Activated T-cell treated with anti-CD3 and anti-CD28 coated beads for 24 hours (primary cell): Measurements from ENCODE around the gene SCARB2.

Experiments used
- DNase-seq: peaks from one replicate; pipeline ENCODE4 v3.0.0-alpha.2; 2020; ENCODE audit warnings: low read depth

SCARB2 gene

DNA sequence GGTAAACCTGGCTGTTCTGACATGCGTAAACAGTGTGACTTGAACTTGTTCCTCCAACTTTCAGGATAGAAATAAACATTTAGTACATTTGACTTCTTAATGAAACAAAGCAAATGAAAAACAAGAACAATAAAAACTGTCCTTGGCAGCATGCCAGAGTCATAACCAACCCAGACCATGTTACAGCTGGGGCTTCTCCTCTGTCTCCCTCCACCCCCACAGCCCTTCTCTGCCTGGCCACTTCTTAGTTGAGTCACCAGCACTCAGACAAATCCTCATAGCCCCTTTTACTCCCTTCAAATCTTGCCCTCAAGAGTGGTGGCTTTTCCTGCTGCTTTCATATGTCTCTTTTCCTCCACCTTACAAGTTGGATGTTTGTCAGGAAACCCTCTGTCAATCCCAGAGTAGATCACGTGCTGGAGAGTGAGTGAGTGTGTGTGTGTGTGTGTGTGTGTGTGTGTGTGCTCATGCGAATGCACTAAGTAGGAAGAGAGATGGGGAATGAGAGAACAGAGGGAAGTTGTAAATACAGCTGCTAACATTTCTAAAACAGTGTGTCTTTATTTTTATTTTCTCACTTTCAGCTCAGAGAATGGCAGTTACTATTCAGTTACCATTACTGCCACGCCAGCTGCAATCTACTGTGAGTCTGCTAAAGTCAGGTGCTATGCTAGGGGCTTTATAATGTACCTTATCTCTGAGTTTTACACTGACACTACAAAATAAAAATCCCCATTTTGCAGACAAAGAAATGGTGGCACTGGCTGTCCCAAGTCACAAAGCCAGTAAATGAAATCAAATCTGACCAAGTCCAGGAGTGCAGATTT lies 15.0 kb downstream of the SCARB2 start:
- DNase-seq = no peak

DNA sequence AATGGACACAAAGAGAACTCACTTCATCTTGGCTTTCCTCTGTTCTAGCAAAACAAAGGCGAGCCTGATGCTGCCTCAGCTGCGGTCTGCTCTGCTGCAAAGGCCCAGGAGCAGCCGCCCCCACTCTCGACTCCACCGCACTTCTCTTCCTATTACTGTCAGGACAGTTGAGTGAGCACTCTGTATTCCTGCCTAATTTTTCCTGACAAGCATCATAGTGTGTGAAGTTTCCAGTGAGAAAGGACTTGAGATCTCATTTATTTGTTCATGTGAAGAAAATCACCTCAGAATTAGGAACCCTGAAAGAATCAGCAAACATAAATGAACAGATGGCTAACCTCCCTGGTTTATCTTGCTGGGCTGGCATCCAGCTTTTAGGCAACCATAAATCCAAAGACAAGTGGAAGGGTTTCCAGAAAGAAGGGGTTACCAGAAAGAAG lies 15.6 kb downstream of the SCARB2 start:
- no peak for DNase-seq

DNA sequence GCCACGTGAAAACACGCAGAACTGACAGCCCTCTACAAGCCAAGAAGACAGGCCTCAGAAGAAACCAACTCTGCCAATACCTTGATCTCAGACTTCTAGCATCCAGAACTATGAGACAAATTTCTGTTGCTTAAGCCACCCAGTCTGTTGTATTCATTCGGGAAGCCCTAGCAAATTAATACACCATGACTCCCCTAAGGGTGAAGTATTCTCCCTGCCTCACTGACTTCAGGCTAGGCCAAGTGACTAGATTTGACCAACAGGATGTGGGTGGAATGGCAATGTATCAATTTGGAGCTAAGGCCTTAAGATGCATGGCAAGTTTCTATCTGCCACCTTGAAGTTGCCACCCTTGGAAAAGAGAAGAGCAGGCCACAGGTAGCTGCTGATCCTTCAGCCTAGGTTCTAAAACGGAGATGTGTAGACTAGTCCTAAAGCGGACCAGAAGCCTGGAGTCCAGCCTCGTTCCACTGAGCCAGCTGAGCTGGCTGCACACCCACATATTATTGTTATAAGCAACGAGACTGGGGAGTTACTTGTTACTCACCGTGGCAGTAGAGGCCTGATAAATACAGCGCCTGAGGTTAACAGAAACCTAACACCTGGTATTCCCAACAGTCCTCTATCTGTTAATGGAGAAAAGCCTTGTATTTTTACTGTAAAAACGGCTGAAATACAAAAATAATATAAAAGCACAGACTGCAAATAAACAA lies 16.4 kb downstream of the SCARB2 start:
- DNase-seq = no peak

DNA sequence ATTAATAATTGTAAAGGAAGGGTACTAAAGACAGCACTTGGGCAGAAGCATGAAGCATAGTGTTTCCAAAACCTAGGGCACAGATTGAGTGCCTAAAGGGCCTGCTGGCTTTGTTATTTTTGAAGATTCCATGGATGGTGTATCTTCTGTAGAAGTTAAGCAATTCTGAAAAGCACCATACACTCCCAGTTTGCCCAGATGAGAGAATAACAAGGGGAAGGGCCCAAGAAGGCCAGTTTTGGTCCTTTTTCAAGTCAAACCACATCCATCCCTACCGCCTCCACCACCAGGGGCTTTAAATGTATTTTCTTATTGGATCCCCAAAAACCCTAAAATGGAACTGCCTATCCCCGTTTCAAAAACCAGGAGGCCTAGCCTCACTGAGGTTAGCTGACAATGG lies 17.2 kb downstream of the SCARB2 start:
- no peak for DNase-seq

DNA sequence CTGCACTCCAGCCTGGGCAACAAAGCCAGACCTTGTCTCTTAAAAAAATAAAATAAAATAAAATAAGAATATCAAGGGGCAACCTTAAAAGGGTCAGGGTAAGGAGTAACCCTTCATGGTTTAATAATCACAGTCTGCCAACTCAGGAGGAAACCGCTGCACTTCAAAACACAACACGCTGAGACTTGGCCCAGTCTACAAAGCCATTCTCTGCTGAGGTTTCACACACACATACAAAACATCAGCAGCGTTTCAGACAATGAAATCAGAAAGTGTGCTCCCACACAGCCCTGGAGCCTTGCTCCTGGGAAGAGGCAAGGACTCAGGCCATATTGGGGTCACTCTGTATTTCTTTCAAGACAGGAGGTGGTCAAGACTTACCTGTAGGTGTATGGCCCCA lies 18.3 kb downstream of the SCARB2 start:
- DNase-seq = no peak

DNA sequence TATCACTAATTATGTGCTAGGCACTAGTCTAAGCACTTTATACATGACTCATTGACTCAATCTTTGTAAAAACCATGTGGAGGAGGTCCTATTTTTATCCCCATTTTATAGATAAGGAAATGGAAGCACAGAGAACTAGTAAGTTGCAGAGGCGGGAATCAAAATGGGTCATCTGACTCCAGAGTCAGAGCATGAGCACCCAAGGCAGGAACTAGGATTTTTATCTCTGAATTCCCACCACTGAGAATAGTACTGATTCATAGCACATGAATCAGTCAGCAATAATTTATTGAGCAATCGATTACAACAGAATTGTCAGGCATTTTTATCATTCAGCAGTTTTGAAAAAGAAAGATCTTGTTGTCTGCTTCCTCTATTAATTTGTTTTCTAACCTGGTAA lies 19.3 kb downstream of the SCARB2 start:
- no peak for DNase-seq

DNA sequence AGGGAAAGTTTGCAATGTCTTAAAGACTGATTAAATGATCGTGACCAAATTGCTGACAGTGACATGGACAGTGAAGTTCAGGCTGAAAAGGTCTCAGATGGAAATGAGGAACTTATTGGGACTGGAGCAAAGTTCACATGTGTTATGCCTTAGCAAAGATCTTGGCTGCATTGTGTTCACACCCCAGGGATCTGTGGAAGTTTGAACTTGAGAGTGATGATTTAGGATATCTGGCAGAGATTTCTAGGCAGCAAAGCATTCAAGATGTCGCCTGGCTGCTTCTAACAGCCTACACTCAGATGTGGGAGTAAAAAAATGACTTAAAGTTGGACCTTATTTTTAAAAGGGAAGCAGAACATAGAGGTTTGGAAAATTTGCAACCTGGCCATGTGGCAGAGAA lies 21.4 kb downstream of the SCARB2 start:
- no peak for DNase-seq

DNA sequence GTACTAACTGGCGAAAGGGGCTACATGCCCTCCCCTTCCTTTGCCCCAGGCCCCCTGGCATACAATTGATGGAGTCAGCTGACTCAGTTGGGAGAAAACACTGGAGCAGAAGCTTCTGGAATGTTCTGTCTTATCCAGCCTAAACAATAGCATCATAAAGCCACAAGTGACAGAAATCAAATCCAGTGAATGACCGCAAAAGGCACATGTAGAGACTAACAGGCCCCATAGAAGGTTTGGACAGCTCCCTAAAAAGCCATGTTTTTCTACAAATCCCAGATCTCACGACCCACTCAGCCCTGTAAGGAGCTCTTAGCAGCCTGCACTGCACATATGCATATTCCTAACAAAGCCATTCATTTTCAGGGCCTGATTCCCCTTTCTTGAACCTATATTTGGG lies 25.1 kb downstream of the SCARB2 start:
- DNase-seq = no peak

DNA sequence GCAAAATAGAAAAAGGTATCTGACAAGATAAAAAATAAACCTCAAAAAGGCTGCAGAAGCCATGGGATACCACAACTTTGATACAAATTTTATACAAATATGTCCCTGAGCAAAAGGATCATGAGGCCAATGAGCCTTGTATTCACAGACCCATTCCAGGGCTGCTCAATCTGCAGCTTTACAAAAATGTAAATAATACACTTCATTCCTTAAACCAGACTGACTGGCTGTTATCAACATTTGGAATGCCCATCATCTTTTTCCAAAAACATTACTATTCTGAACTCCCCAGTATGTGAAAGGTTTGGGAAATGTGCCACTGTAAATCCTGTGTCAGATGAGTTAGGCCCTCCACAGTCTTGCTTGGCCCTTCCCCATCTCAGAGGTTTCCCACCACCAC lies 25.5 kb downstream of the SCARB2 start:
- no peak for DNase-seq

DNA sequence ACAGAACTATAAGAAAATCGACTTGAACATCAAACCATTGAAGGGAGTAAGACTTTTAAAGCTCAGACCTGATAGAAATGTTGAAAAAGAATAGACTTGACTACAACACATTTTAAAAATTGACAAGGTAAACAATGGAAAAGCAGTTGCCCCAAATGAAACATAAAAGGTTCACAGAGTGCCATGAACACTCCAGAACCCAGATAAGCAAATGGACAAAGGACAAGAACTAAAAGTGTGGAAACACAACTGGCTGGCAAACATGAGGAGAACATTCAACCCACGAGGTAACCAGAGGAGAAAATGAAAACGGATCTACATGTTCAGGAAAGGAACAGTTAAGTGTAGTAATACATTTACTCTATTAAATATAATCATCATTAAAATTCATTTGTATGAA lies 26.5 kb downstream of the SCARB2 start:
- DNase-seq = no peak

DNA sequence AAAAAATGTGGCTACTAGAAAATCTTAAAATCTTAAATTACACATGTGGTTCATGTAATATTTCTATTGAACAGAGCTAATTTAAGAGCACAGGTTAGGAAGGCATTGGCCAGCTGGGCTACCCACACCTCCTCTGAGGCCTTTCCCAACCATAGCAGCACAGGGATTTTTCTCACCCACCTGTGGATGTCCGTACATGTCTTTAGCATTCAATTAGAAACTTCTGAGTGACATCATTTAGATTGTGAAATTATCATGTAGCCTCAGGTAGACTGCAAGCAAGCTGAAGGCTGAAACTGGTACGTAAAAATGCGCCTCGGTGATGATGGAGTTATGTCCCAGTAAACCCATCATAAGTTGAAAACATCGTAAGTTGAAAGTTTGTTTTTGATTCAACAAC lies 31.2 kb downstream of the SCARB2 start:
- no peak for DNase-seq

DNA sequence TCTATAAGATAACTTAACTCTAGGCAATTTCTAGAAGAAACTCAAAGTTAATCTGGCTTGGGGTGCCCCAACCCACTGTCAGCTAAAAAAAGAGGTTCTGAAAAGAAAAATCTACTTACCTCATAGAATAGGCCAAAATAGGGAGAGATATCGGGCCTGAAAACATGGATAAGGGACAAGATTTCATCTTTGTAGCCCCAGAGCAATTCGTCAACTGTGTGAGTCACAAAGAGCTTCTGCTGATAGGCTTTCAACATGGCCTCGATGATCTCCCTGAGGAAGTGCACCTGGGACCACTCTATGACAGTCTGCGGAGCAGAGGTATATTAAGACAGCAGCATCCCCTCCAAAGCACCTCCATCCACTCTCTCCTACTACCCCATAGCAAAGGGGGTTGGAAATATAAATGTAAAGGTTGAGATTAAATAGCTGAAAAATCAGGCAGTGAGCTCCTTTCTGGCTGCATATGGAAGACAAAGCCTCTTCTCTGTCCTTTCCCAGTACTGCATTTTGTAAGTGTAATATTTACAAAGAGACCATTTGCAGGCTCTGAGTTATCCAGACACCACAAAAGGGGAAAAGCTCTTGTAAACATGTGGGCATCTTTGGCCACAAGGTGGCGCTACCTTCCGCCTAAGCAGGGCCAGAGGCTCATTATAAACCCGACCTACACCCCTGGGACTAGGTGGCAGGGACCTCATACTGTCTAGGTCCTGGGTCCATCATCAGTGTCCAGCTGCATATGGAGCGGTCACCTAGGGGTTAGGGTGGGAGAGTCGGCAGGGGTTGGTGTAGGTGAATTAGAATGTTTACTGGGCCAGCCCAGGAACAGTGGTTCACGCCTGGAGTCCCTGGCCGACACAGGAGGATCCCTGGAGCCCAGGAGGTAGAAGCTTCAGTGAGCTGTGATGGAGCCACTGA lies 34.0 kb downstream of the SCARB2 start:
- DNase-seq = peak; percentile 66

DNA sequence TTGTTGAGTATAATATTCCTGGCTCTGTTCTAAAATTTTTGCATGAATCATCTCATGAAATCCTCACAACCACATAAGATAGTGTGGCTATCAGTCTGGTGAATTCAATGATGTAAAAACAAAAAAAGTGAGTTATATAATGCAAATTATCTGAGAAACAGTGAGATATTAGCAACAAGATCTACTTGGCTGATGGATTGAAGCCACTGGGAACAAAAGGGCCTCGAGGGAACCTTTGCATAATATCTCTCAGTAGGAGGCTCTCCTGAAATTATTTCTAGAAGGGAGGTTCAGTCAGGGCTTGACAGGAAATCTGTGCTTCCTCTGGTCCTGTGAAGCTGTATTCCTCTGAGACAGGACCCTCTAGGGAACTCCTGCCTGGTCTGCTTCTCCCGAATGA lies 35.3 kb downstream of the SCARB2 start:
- no peak for DNase-seq

DNA sequence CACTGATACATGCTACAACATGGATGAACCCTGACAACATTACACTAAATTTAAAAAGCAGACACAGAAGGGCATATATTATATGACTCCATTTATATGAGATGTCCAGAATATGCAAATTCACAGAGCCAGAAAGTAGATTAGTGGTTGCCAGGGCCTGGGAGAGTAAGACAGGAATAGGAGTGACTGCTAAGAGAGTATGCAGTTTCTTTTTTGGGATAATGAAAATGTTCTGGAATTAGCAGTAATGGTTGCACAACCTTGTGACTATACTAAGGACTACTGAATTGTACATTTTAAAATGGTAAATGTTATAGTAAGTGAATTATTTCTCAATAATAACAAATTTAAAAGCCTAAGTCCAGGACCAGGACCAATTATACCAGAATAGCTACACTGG lies 35.9 kb downstream of the SCARB2 start:
- DNase-seq = no peak

DNA sequence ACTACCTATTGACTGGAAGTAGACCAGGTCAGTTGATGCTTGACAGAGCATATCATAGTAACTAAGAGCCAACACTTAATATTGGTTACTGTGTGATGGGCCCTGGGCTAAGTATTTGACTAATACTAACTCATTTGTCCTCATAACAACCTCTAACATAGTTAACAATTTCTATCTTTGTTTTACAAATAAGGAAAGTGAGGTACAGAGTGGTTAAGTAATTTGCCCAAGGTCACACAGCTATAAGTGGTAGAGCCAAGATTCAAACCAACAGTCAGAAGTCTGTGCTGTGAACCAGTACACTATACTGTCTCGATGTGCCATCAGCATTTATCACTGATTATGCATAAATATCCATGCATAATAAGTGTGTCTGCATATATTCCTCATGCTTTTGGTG lies 38.3 kb downstream of the SCARB2 start:
- no peak for DNase-seq

DNA sequence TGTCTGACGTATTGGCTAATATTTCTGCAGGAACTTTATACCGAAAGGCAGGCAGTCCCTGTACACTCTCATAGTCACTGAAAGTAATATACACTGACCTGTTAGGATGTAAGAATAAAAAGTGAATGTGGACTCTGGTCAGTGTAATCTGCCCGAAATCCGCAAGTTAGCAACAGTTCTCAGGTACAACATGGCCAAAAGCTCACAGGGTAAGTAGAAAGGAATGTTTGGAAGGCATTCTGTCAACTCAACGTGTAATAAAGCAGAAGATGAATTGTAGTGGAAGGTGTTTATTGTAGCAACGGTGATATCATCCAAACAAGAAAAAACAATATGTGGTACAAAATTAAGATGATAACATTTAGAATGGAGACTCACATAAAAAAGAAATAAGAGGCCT lies 39.4 kb downstream of the SCARB2 start:
- no peak for DNase-seq

DNA sequence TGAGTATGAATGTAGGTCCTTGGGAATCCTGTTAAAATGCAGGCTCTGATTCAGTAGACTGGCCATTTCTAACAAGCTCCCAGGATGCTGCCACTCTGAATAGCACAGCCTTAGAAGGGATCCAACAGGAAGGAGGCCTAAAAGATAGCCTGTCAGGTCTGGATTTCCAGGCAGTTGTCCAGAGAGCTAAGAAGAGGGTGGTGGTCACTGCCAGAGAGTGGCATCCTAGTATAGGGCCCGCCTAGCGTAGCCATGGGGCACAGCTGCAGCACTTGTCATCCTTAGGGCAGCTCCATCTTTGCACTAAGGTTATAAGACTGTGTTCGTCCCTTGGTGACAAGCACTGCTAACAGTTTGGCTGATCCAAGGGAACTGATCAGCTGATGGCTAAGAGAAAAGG lies 44.9 kb downstream of the SCARB2 start:
- no peak for DNase-seq

DNA sequence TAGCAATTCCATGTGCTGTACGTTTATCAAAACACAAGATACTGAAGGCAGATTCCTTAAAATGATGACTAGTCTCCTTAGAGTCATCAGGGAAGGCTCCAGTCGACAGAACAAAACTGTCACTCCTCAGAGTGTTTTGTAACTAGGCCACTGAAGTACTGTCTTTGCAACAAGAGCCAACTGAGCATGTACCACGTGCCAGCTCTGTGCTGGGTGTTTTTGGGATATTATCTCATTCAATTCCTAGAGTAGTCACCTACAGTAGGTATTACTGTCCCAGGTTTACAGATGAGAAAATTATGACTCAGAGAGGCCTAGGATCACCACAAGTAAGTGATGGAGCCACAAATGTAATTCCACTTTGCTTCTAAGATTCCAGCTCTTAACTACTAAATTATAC lies 47.1 kb downstream of the SCARB2 start:
- no peak for DNase-seq

DNA sequence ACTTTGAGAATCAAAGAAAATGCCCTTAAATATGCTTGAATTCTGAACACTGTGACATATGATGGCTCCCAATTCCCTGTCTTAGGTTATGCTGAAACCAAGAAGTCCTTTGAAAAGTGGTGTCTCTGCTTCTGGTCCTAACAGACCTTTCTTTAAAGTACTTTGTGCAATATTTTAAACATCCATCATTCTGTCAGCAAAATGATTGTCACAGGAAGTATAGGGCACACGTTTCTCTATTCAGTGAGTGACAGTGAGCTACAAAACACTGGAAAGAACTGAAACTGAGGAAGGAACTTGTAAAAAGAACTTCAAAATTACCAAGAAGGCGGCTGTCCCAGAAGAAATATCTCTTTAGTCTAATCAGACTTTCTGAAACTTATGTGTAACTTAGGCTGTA lies 53.3 kb downstream of the SCARB2 start:
- DNase-seq = no peak

DNA sequence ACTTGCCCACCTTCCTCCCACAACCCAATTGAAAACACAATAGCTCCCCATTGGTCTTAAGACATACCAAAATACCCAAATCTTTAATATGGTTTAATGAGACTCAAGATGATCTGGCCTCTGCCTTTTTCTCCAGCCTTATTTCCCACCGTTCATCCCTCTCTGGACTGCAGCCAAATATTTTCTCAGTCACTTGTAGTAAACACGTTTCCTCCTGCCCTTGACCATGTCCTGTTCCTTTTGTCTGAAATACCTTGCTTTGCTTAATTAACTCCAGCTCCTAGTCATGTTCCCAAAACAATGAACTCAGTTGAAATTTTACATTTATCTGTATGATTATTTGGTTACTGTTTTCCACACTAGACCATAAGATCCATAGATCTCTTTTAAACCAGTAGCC lies 57.0 kb downstream of the SCARB2 start:
- no peak for DNase-seq

DNA sequence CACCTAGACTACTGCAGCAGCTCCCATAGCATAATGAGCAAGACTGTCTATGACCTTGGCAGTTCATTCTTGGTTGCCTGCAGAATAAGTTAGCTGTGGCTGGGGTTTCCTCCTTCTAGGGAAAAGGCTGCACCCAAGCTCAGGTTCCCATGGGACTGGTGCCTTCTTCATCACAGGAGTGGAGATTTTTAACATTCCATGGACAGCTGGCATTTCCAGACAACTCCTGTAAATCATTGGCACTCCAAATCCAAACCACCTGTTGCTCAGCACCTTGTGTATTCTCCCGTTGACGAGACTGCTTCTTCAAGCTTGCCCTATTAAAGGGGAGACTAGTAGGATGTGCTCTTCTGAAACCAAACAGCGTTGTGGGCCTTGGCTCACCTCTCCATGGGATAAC lies 57.6 kb downstream of the SCARB2 start:
- no peak for DNase-seq

DNA sequence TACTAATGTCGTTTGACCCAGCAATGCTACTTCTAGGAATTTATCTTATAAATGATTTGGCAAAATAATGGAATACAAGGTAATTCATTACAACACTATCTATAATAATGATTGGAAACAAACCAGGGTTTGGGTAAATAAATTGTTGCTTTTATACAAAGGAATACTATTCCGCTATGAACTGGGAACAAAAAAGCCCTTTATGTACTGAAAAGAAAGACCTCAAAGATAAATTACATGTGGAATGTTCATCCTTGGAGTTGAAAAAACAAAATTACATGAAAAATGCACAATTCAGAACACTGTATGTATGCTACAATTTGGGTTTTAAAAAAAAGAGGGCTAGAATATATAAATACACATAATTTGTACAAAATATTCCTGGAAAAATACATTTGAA lies 60.3 kb downstream of the SCARB2 start:
- DNase-seq = no peak
